ENCODE data around the gene MEX3D.

The MEX3D gene

DNA sequence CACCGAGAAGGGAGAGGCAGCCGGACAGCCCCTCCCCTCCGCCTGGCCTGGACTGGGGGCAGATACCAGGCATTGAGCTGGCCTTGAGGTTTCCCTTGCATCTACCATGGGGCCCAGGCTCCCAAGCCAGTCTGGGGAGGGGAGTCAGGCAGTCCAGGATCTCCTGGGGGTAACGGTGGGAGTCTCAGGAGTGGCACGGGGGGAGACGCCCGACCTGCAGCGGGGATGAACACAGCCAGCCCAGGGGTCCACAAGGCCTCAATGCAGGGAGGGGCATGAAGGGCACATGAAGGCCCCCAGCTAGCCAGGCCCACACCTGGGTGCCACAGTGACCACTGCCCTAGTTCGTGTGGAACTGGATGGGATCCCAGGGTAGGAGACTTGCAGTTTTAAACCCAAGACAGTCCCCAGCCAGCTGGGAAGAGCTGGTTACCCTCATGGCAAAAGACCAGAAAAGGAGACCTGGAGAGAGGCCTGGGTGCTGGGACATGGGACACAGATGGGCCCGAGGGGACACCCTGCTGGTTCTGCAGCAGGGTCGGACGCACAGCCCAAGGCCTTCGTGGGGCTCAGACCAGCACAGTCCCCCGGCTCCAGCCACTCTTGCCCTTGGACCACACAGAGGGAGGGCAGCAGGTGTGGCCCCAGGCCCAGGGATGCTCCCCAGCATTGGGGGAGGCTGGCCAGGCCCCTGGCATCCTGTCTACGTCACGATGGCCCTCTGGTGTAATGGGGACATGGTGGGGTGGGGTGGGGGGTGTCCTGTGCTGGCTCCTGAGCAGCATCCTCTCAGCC is 41.8 kb upstream of the MEX3D start (continued):
- peak; percentile 91 for TF ChIP-seq GLIS1 (tag by site-specific recombination; IDR thresholded peaks at IDR 0.05)

DNA sequence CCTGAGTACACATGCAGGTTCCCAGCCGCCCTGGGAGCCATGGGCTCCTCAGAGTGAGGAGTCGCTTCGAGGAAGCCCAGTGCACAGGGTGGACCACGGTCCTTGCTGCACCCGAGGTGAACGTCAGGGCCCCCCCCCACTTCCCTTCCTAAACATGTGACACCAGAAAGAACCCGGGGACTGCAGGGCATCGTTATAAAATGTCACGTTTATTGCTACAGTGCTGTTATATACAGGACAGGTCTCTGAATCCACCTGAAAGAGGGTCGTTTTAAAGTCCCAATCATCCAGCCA is 40.9 kb upstream of the MEX3D start:
- TF ChIP-seq, protein P1, sequence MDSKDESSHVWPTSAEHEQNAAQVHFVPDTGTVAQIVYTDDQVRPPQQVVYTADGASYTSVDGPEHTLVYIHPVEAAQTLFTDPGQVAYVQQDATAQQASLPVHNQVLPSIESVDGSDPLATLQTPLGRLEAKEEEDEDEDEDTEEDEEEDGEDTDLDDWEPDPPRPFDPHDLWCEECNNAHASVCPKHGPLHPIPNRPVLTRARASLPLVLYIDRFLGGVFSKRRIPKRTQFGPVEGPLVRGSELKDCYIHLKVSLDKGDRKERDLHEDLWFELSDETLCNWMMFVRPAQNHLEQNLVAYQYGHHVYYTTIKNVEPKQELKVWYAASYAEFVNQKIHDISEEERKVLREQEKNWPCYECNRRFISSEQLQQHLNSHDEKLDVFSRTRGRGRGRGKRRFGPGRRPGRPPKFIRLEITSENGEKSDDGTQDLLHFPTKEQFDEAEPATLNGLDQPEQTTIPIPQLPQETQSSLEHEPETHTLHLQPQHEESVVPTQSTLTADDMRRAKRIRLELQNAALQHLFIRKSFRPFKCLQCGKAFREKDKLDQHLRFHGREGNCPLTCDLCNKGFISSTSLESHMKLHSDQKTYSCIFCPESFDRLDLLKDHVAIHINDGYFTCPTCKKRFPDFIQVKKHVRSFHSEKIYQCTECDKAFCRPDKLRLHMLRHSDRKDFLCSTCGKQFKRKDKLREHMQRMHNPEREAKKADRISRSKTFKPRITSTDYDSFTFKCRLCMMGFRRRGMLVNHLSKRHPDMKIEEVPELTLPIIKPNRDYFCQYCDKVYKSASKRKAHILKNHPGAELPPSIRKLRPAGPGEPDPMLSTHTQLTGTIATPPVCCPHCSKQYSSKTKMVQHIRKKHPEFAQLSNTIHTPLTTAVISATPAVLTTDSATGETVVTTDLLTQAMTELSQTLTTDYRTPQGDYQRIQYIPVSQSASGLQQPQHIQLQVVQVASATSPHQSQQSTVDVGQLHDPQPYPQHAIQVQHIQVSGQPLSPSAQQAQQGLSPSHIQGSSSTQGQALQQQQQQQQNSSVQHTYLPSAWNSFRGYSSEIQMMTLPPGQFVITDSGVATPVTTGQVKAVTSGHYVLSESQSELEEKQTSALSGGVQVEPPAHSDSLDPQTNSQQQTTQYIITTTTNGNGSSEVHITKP (tag by site-specific recombination; IDR thresholded peaks at IDR 0.05), result 0 out of 2 replicates have a peak, but pooled peaks have one; percentile 14
- TF ChIP-seq ZNF248 (tag by site-specific recombination; IDR thresholded peaks at IDR 0.05) (no peak), OSR2 (tag by site-specific recombination; IDR thresholded peaks at IDR 0.05) (no peak)
- no peak overlapping the region for H3K4me3 ChIP-seq (ENCODE audit: low read depth, low read length)
- POLR2A ChIA-PET, result interaction anchor here (1.1 kb wide), 1 partner anchor 16 kb away, joined by 4 read pairs; the partner anchor contains the start of gene MBD3
- H3K36me3 ChIP-seq (ENCODE audit: control insufficient read depth in 2 of 2, insufficient read depth in 1 of 2, low read length in 2 of 2), result peaks cover 0 to 41% of the 10 kb centered on the region in 2 experiments; a peak in 2 of 3 replicates
- H3K27ac ChIP-seq (ENCODE audit: extremely low read depth, low read depth, low read length), result no peak overlapping the region
- CTCF ChIA-PET, result no interaction called here
- H3K4me1 ChIP-seq (ENCODE audit: control insufficient read depth, insufficient read depth, low read length), result no peaks in the 10 kb centered on the region
- no peaks in the 10 kb centered on the region for H3K9me3 ChIP-seq (ENCODE audit: control insufficient read depth, insufficient read depth, low read depth, low read length)

DNA sequence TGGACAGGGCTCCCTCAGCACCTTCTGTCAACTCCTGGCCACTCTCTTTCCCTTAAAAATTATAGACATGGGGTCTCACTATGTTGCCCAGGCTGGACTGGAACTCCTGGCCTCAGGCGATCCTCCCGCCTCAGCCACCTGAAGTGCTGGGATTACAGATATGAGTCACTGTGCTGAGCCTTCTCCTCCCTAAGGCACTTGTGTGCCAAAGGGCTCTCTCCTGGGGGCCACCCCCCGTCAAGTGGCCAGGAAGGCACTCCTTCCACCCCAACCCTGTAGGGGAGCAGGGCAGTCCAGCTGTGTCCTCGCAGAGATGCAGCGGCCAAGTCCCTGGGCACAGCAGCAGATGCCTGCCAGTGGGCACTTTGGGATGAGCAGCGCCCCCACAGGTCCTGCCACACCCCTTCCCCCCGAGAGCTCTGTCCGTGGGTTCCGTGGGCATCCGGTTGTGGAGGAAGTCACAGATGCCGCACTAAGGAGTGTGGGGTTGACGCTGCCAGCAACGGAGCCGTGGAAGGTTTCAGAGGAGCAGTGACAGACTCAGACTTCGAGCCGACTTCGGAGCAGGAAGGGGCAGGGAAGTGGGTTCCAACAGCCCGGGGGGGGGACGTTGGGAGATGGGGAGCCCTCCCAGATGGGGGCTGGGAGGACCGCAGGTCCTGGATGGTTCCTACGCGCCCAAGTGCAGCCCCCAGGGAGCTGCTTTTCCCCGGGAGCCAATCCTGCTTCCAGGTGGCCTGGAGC is 40.4 kb upstream of the MEX3D start:
- Histone ChIP-seq H3K4me1 (ENCODE audit: control insufficient read depth, insufficient read depth, low read length) (no peaks in the 10 kb centered on the region), H3K9me3 (ENCODE audit: control insufficient read depth, insufficient read depth, low read depth, low read length) (no peaks in the 10 kb centered on the region), H3K27ac (ENCODE audit: extremely low read depth, low read depth, low read length) (no peak overlapping the region), H3K36me3 (ENCODE audit: control insufficient read depth in 2 of 2, insufficient read depth in 1 of 2, low read length in 2 of 2) (peaks cover 0 to 38% of the 10 kb centered on the region in 2 experiments; a peak in 1 of 3 replicates), H3K4me3 (ENCODE audit: low read depth, low read length) (no peak overlapping the region)
- ChIA-PET POLR2A (interaction anchor here (1.1 kb wide), 1 partner anchor 16 kb away, joined by 4 read pairs; the partner anchor contains the start of gene MBD3), CTCF (no interaction called here)
- TF ChIP-seq, protein P2, sequence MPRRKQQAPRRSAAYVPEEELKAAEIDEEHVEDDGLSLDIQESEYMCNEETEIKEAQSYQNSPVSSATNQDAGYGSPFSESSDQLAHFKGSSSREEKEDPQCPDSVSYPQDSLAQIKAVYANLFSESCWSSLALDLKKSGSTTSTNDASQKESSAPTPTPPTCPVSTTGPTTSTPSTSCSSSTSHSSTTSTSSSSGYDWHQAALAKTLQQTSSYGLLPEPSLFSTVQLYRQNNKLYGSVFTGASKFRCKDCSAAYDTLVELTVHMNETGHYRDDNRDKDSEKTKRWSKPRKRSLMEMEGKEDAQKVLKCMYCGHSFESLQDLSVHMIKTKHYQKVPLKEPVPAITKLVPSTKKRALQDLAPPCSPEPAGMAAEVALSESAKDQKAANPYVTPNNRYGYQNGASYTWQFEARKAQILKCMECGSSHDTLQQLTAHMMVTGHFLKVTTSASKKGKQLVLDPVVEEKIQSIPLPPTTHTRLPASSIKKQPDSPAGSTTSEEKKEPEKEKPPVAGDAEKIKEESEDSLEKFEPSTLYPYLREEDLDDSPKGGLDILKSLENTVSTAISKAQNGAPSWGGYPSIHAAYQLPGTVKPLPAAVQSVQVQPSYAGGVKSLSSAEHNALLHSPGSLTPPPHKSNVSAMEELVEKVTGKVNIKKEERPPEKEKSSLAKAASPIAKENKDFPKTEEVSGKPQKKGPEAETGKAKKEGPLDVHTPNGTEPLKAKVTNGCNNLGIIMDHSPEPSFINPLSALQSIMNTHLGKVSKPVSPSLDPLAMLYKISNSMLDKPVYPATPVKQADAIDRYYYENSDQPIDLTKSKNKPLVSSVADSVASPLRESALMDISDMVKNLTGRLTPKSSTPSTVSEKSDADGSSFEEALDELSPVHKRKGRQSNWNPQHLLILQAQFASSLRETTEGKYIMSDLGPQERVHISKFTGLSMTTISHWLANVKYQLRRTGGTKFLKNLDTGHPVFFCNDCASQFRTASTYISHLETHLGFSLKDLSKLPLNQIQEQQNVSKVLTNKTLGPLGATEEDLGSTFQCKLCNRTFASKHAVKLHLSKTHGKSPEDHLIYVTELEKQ (tag by site-specific recombination; IDR thresholded peaks at IDR 0.05; ENCODE audit: borderline replicate concordance), result no peak
- no peak for TF ChIP-seq ZBTB7A (tag by site-specific recombination; IDR thresholded peaks at IDR 0.05; ENCODE audit: low read depth)
- TF ChIP-seq ZNF324 (tag by site-specific recombination; IDR thresholded peaks at IDR 0.05), result no peak
- no peak for TF ChIP-seq ZNF596 (tag by site-specific recombination; IDR thresholded peaks at IDR 0.05)
- no peak for TF ChIP-seq ZNF660 (tag by site-specific recombination; IDR thresholded peaks at IDR 0.05)
- peak; percentile 91 for TF ChIP-seq ZIC2 (tag by site-specific recombination; IDR thresholded peaks at IDR 0.05)
- no peak for TF ChIP-seq KLF9 (tag by site-specific recombination; IDR thresholded peaks at IDR 0.05; ENCODE audit: low read depth)
- TF ChIP-seq ZNF155 (tag by site-specific recombination; IDR thresholded peaks at IDR 0.05), result no peak
- no peak for TF ChIP-seq ZNF830 (tag by site-specific recombination; IDR thresholded peaks at IDR 0.05; ENCODE audit: low read depth)
- no peak for TF ChIP-seq HOXC10 (CRISPR knock-in tag; IDR thresholded peaks at IDR 0.05)
- TF ChIP-seq PRDM1 (tag by site-specific recombination; IDR thresholded peaks at IDR 0.05), result no peak
- no peak for TF ChIP-seq ZNF664 (tag by site-specific recombination; IDR thresholded peaks at IDR 0.05)
- TF ChIP-seq ZNF174 (tag by site-specific recombination; IDR thresholded peaks at IDR 0.05), result no peak
- TF ChIP-seq ZNF335 (tag by site-specific recombination; conservative IDR thresholded peaks at IDR 0.05), result no peak
- TF ChIP-seq ZNF138 (tag by site-specific recombination; IDR thresholded peaks at IDR 0.05; ENCODE audit: borderline replicate concordance), result no peak
- TF ChIP-seq ZNF621 (tag by site-specific recombination; IDR thresholded peaks at IDR 0.05), result no peak
- TF ChIP-seq ZNF140 (tag by site-specific recombination; IDR thresholded peaks at IDR 0.05), result no peak
- no peak for TF ChIP-seq ZNF670 (tag by site-specific recombination; IDR thresholded peaks at IDR 0.05; ENCODE audit: low read depth)
- no peak for TF ChIP-seq ZNF768 (tag by site-specific recombination; IDR thresholded peaks at IDR 0.05)
- TF ChIP-seq, protein P3, sequence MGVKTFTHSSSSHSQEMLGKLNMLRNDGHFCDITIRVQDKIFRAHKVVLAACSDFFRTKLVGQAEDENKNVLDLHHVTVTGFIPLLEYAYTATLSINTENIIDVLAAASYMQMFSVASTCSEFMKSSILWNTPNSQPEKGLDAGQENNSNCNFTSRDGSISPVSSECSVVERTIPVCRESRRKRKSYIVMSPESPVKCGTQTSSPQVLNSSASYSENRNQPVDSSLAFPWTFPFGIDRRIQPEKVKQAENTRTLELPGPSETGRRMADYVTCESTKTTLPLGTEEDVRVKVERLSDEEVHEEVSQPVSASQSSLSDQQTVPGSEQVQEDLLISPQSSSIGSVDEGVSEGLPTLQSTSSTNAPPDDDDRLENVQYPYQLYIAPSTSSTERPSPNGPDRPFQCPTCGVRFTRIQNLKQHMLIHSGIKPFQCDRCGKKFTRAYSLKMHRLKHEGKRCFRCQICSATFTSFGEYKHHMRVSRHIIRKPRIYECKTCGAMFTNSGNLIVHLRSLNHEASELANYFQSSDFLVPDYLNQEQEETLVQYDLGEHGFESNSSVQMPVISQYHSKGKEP (tag by site-specific recombination; IDR thresholded peaks at IDR 0.05), result no peak
